ENCODE measurements around the gene MYOG.

MYOG gene

DNA sequence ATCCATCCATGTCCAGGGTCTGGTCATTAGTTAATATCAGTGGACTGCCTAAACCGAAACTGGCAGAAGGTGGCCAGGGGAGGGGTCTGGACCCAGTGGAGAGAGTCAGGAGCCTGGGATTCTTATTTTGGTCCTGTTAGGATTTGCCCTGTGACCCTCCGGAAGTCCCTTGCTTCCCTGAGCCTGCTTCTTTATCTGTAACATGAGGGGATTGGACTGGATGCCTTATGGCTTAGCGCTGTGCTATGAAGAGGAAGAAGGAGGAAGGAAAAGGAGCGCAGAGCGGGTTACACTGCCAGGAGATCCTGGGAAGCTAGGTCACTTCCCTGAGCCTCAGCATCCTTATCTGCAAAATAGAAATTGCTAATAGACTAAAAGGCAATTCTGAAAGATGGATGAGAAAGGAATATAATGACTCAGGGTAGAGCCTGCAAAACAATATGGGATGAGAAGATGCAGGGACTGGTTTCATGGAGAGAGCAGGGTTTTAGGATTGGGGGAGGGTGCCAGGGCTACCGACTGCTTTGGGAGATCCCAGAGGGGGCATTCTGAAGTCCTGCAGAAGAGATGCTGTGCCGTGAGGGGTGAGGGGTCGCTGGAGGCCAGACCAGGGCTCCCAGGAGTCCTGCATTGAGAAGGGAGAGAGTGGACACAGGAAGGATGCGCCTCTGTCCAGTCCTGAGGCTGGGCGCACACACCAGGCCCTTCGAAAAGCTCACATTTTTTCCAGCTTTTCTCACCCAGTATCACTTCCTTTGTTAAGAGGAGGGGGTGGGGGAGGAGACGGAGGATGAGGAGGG lies 41.3 kb upstream of the MYOG start:
- TF ChIP-seq, protein P1, sequence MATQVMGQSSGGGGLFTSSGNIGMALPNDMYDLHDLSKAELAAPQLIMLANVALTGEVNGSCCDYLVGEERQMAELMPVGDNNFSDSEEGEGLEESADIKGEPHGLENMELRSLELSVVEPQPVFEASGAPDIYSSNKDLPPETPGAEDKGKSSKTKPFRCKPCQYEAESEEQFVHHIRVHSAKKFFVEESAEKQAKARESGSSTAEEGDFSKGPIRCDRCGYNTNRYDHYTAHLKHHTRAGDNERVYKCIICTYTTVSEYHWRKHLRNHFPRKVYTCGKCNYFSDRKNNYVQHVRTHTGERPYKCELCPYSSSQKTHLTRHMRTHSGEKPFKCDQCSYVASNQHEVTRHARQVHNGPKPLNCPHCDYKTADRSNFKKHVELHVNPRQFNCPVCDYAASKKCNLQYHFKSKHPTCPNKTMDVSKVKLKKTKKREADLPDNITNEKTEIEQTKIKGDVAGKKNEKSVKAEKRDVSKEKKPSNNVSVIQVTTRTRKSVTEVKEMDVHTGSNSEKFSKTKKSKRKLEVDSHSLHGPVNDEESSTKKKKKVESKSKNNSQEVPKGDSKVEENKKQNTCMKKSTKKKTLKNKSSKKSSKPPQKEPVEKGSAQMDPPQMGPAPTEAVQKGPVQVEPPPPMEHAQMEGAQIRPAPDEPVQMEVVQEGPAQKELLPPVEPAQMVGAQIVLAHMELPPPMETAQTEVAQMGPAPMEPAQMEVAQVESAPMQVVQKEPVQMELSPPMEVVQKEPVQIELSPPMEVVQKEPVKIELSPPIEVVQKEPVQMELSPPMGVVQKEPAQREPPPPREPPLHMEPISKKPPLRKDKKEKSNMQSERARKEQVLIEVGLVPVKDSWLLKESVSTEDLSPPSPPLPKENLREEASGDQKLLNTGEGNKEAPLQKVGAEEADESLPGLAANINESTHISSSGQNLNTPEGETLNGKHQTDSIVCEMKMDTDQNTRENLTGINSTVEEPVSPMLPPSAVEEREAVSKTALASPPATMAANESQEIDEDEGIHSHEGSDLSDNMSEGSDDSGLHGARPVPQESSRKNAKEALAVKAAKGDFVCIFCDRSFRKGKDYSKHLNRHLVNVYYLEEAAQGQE (IDR thresholded peaks at IDR 0.05; ENCODE audit: low read depth): peak; percentile 26; the same call in 1 of the 2 replicates
- TF ChIP-seq, protein P2, sequence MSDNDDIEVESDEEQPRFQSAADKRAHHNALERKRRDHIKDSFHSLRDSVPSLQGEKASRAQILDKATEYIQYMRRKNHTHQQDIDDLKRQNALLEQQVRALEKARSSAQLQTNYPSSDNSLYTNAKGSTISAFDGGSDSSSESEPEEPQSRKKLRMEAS (IDR thresholded peaks at IDR 0.05): no peak

DNA sequence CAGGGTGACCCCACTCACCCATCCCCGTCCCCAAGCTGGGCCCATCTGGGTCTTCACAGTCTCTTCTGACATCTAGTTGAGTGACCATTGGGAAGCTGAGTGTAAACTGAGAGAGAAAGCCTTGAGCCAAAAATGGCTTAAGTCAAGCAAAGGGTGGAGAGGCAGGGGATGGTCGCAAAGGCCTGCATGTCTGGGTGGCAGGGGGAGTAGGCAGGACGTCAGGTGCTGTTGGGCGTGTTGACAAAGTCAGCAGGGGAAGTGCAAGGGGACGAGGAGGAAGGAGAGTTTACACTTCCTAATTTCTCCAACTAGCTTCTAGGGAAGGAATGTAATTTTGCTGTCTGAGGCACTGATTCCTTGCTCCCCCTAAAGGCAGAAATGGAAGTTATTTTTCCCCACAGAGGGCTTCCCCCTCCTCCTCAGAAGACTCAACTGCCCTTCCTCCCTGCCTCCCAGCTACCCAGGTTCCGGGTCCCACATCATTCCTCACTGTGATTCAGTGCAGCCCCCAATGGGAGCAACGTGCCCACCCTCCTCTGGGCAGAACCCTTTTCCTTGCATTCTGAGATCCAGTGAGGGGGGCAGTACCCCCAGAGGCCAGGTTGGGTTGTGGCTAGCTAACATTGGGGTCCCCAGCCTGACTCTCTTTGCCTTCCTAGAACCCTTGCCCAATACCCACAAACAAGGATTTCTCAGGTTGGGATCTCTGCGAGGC lies 40.5 kb upstream of the MYOG start:
- peak; percentile 37 for TF ChIP-seq RAD21 (IDR thresholded peaks at IDR 0.05; ENCODE audit: low read depth)
- TF ChIP-seq, protein P2 (IDR thresholded peaks at IDR 0.05): no peak
- TF ChIP-seq TEAD4 (IDR thresholded peaks at IDR 0.05): no peak
- TF ChIP-seq NFIC (IDR thresholded peaks at IDR 0.05): no peak
- no peak for TF ChIP-seq YY1 (IDR thresholded peaks at IDR 0.05; ENCODE audit: low read depth)
- TF ChIP-seq, protein P1 (IDR thresholded peaks at IDR 0.05; ENCODE audit: low read depth): no peak
- TF ChIP-seq FOXM1 (IDR thresholded peaks at IDR 0.05; ENCODE audit: borderline replicate concordance, low read depth): no peak

DNA sequence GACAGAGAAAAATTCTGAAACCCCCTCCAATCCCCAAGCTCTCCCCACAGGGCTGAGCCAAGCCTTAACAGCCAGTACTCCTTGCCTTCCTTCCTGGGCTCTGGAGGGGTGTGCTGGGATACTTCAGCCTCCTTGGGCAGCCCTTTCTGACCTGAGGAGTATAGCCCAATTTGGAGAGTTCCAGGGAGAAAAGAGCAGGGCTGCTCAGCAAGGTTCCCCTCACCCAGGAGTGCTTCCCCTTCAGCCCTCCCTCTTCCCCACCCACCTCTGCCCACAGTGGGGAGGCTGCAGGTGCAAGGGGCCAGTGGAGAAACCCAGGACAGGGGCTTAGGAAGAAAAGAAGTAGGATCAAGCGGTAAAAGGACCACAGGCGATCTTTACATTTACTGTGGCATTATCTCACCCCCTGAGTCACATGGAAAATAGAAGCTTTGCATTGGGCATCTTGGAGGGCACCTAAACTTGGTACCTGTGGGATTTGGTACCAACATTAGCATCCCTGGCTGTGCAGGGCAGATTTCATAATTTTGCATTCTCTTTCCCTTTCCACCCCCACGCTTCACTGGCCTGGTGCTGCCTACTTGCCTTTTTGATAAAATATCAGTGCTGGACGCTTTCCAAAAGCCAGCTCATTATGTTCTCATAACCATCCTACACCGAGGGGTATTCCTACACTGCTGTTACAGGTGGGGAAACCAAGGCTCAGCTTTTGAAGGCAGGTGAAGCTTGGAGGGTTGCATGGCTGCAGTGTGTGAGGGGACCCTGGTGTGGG lies 38.9 kb upstream of the MYOG start:
- TF ChIP-seq EP300 (IDR thresholded peaks at IDR 0.05; ENCODE audit: borderline replicate concordance): no peak
- TF ChIP-seq NFIC (IDR thresholded peaks at IDR 0.05): 0 out of 2 replicates have a peak, but pooled peaks have one; percentile 15
- TF ChIP-seq TAF1 (IDR thresholded peaks at IDR 0.05; ENCODE audit: low read depth): no peak
- TF ChIP-seq CREB1 (IDR thresholded peaks at IDR 0.05; ENCODE audit: low read depth): no peak

DNA sequence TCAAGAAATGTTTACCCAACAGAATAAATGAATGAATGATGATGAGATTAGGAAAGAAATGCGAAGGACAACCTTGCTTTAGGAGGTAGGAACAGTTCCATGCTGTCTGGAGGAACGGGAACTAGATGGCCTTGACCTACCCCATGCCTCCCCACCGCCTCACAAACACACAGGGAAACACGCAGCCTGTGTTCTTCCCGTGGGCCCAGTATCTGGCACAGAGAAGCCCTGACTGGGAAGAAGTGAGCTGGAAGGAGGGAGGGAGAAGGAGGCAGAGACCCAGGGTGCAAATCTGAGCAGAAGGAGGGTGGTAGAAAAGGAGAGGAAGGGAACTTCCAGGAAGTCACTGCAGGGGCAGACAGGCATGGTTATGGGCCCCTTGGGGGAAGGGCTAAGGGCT lies 38.2 kb upstream of the MYOG start:
- TF ChIP-seq, protein P2 (IDR thresholded peaks at IDR 0.05): no peak
- TF ChIP-seq, protein P1 (IDR thresholded peaks at IDR 0.05; ENCODE audit: low read depth): no peak
- TF ChIP-seq NFIC (IDR thresholded peaks at IDR 0.05): no peak
- TF ChIP-seq RAD21 (IDR thresholded peaks at IDR 0.05; ENCODE audit: low read depth): no peak
- TF ChIP-seq ZBTB7A (IDR thresholded peaks at IDR 0.05; ENCODE audit: low read depth): no peak
- no peak for TF ChIP-seq EP300 (IDR thresholded peaks at IDR 0.05; ENCODE audit: borderline replicate concordance)
- TF ChIP-seq CEBPB (IDR thresholded peaks at IDR 0.05): no peak
- no peak for TF ChIP-seq YY1 (IDR thresholded peaks at IDR 0.05; ENCODE audit: low read depth)

DNA sequence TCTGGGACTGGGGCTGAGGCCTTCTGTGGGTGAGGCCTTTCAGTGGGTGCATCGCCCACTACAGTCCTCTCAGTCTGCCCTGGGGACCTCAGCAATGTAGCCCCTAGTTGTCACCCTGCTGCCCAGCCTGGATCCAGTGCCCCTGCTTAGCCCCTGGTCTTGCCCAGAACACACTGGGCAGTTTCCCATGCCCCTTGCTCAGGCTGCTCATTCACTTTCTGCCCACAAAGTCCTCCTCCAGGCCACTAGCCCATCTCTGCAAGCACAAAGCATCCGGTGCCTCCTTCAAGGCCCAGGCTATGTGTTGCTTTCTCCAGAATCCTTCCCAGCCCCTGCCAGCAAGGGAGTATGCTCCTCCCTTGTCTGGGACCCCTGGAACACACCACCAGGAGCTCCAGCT lies 36.3 kb upstream of the MYOG start:
- TF ChIP-seq TEAD4 (IDR thresholded peaks at IDR 0.05) (no peak), YY1 (IDR thresholded peaks at IDR 0.05; ENCODE audit: low read depth) (no peak), TAF1 (IDR thresholded peaks at IDR 0.05; ENCODE audit: low read depth) (no peak), EGR1 (IDR thresholded peaks at IDR 0.05) (no peak), EP300 (IDR thresholded peaks at IDR 0.05; ENCODE audit: borderline replicate concordance) (no peak), RAD21 (IDR thresholded peaks at IDR 0.05; ENCODE audit: low read depth) (no peak), NFIC (IDR thresholded peaks at IDR 0.05) (no peak), FOXM1 (IDR thresholded peaks at IDR 0.05; ENCODE audit: borderline replicate concordance, low read depth) (no peak), TCF12 (IDR thresholded peaks at IDR 0.05; ENCODE audit: low read depth) (no peak)
- TF ChIP-seq, protein P2 (IDR thresholded peaks at IDR 0.05): no peak
- TF ChIP-seq, protein P1 (IDR thresholded peaks at IDR 0.05; ENCODE audit: low read depth): no peak

All from Ishikawa (cell line).